Measurements from ENCODE around the gene VPS51. TPM values are rescaled to one million over a fixed set of nuclear protein-coding genes. Genes with fewer than 3 reads are reported as not detected.

Gene VPS51
- total RNA-seq, 1 donor from 2014 or later, result 127 TPM

DNA sequence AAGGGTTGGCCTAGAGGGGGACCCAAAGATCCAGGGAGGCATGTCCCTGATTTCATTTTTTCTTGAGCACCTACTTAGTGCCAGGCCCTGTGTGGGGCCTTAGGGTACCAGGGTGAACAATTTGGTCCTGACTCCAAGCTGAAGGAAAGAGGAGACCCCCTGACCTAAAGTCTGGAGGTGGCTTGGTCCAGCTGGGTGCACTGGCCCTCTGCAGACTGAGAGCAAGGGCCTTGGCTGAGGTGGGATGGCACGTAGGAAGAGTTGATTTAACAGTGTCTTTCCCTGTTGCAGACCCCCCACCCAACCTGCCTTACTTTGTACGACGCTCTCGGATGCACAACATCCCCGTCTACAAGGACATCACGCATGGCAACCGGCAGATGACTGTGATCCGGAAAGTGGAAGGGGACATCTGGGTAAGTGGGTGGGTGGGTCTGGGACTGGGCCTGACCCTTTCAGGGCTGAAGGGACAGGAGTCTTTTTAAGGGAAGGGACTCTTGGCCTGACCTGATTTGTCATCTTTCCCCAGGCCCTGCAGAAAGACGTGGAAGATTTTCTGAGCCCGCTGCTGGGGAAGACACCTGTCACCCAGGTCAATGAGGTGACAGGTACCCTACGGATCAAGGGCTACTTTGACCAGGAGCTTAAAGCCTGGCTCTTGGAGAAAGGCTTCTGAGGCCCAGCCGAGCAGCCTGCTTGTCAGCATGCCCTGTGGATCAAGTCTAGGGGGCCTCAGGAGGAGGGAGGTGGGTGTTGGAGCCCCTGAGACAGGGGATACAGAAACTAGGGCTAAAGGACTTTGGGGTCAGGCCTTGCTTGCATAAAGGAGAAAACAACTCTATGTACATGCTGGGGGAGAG lies 29.4 kb downstream of the VPS51 start:
- H3K4me3 Mint-ChIP-seq (ENCODE audit: unreplicated experiment), result no peak overlapping the region
- no peak overlapping the region for H3K27ac Mint-ChIP-seq (ENCODE audit: unreplicated experiment)
- peaks cover 12% of the 10 kb centered on the region for H3K36me3 Mint-ChIP-seq (ENCODE audit: unreplicated experiment)
- no peak for DNase-seq (ENCODE audit: extremely low spot score, unreplicated experiment)
- no peaks in the 10 kb centered on the region for H3K9me3 Mint-ChIP-seq (ENCODE audit: unreplicated experiment)
- H3K4me1 Mint-ChIP-seq (ENCODE audit: unreplicated experiment), result peaks cover 27% of the 10 kb centered on the region
- no peaks in the 10 kb centered on the region for H3K27me3 Mint-ChIP-seq (ENCODE audit: unreplicated experiment)
- TF ChIP-seq, protein P1, sequence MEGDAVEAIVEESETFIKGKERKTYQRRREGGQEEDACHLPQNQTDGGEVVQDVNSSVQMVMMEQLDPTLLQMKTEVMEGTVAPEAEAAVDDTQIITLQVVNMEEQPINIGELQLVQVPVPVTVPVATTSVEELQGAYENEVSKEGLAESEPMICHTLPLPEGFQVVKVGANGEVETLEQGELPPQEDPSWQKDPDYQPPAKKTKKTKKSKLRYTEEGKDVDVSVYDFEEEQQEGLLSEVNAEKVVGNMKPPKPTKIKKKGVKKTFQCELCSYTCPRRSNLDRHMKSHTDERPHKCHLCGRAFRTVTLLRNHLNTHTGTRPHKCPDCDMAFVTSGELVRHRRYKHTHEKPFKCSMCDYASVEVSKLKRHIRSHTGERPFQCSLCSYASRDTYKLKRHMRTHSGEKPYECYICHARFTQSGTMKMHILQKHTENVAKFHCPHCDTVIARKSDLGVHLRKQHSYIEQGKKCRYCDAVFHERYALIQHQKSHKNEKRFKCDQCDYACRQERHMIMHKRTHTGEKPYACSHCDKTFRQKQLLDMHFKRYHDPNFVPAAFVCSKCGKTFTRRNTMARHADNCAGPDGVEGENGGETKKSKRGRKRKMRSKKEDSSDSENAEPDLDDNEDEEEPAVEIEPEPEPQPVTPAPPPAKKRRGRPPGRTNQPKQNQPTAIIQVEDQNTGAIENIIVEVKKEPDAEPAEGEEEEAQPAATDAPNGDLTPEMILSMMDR (IDR thresholded peaks at IDR 0.05), result no peak

DNA sequence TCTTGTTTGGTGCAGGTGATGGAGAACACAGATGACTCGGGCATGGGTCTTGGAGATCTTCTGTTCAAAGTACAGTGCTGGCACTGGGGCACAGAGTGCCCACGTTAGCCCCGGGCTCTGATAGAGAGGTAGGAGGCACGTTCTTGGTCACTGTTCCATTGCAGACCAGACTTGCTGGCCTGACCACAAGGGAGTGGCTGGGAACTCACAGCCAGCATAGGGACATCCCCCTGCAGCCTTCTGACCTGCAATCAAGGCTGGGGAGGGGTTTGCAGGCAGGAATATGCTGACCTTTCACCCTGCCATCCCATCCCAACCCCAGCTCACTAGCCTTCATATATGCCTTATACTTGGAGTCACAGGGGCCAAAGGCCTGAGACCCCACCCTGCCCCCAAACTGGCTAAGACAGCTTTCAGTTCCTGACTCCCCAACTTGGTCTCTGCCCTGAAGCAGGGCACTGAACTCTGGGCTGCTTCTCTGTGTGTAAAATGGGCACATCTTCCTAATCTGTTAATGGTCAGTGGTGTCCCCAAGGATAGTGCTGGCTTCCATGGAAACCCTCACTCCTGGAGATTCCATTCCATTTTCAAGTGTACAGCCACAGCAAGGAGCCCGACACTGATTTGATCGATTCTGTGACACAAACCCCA lies 30.7 kb downstream of the VPS51 start:
- H3K36me3 Mint-ChIP-seq (ENCODE audit: unreplicated experiment), result peaks cover 16% of the 10 kb centered on the region
- H3K9me3 Mint-ChIP-seq (ENCODE audit: unreplicated experiment), result no peaks in the 10 kb centered on the region
- no peak for DNase-seq (ENCODE audit: extremely low spot score, unreplicated experiment)
- TF ChIP-seq, protein P1 (IDR thresholded peaks at IDR 0.05), result no peak
- H3K27me3 Mint-ChIP-seq (ENCODE audit: unreplicated experiment), result no peaks in the 10 kb centered on the region
- H3K4me1 Mint-ChIP-seq (ENCODE audit: unreplicated experiment), result peaks cover 17% of the 10 kb centered on the region
- H3K4me3 Mint-ChIP-seq (ENCODE audit: unreplicated experiment), result no peak overlapping the region
- H3K27ac Mint-ChIP-seq (ENCODE audit: unreplicated experiment), result no peak overlapping the region

DNA sequence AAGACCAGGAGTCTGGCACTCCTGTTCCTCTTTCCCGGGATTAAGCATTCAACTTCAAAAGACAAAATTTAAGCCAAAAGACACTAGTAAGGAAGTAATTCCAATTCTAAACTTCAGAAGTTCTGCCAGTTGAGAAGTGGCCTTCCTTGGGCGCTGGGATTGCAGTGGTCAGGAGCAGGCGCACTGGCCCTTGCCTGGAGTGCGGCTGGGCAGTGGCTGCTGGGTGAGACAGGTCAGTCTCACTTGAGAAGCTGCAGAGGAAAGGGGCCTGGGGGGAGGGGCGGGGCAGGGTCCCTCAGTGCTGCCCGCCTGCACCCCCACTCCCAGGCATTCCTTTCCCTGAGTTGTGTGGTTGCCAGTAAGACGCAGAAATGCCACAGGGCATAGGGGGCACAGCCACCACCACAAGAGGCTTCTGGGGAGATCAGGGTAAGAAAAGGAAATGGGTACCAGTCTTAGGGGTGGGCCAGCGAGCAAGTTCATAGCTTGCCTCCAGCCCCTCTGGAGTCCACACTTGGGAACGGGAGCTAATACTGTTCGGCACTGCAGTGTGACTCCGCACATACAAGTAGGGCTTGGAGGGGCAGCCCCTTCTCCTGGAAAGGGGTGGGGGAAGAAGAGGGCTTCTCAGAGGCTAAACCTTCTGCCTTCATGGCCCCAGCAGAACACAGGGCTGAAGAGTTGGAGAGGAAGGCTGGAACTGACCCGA lies 31.6 kb downstream of the VPS51 start:
- H3K9me3 Mint-ChIP-seq (ENCODE audit: unreplicated experiment), result no peaks in the 10 kb centered on the region
- peaks cover 12% of the 10 kb centered on the region for H3K4me1 Mint-ChIP-seq (ENCODE audit: unreplicated experiment)

DNA sequence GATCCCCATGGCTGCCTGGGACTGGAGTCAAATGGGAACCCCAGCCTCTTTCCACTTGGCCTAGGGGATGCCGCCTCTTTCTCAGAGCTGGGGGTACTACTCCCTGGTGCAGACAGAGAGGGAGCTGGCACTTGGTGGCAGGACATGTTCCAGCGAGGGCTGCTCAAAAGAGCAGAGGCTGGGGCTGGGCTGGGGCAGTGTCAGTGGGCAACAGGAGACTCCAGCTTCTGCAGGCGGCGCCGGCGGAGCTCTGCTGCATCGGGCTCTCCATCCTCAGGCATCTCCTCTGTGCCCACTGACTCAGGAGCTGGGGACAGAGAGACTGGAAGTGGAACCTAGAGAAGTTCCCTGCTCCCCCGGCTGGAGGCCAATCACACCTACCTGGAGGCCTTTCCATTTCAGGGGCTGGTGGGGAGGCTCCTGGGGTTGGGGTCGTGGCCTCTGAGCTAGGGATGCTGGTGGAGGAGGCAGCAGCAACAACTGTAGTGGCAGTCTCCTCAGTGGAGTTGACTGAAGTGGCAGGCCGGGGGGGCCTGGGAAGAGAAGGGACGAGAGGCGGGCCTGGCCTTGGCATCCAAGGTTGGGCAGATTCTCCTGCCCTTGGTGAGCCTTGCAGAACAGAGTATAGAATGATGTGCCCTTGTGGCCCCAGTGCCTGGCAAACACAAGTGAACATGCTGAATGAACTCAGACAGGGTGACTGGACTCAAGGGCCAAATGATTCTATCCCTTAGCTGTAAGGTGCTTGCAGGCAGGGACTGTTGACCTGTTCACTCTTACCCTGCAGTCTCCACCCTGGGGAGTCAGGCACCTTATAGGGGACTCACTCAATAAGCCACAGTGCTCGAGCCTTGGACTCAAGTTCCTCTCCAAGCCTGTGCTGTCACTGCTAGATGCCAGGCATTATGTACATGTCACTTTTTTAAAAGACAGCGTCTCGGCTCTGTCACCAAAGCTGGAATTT lies 32.5 kb downstream of the VPS51 start:
- no peak for DNase-seq (ENCODE audit: extremely low spot score, unreplicated experiment)
- H3K27ac Mint-ChIP-seq (ENCODE audit: unreplicated experiment), result no peak overlapping the region
- H3K36me3 Mint-ChIP-seq (ENCODE audit: unreplicated experiment), result peaks cover 15% of the 10 kb centered on the region
- TF ChIP-seq, protein P1 (IDR thresholded peaks at IDR 0.05), result no peak
- no peaks in the 10 kb centered on the region for H3K27me3 Mint-ChIP-seq (ENCODE audit: unreplicated experiment)
- peaks cover 15% of the 10 kb centered on the region for H3K4me1 Mint-ChIP-seq (ENCODE audit: unreplicated experiment)
- H3K9me3 Mint-ChIP-seq (ENCODE audit: unreplicated experiment), result no peaks in the 10 kb centered on the region
- H3K4me3 Mint-ChIP-seq (ENCODE audit: unreplicated experiment), result no peak overlapping the region

More for the DNA sequence above, 31.6 kb downstream of the VPS51 start:
- Mint-ChIP-seq H3K36me3 (ENCODE audit: unreplicated experiment) (peaks cover 15% of the 10 kb centered on the region), H3K27me3 (ENCODE audit: unreplicated experiment) (no peaks in the 10 kb centered on the region), H3K4me3 (ENCODE audit: unreplicated experiment) (no peak overlapping the region), H3K27ac (ENCODE audit: unreplicated experiment) (no peak overlapping the region)
- TF ChIP-seq, protein P1 (IDR thresholded peaks at IDR 0.05), result no peak
- no peak for DNase-seq (ENCODE audit: extremely low spot score, unreplicated experiment)

Data from osteocyte (in vitro differentiated cells).